MM.1S (cell line): ENCODE data around the gene UBE2E2.
A peak's percentile ranks its signal among the peaks of the same experiment; 100 is the strongest.

Experiments used
- DNase-seq: peaks from one replicate; pipeline ENCODE4 v3.0.0-alpha.2; 2015
- H2AFZ ChIP-seq: fragments of 300-600 bp; sonication (generic); 2 replicates; pipeline ENCODE4 v1.6.0; 2016; ENCODE audit warnings: antibody characterized with exemption, low read length
- H3F3A ChIP-seq: fragments of 300-600 bp; sonication (generic); 2 replicates; pipeline ENCODE4 v1.6.1; 2016; ENCODE audit warnings: mild to moderate bottlenecking, antibody characterized with exemption, low read length, moderate library complexity, mixed read lengths; ENCODE audit not compliant: insufficient read depth
- H3K27ac ChIP-seq: fragments of 300-600 bp; sonication (generic); 2 replicates; pipeline ENCODE4 v1.5.1; 2016; ENCODE audit warnings: mild to moderate bottlenecking, low read length
- H3K27me3 ChIP-seq: fragments of 300-600 bp; sonication (generic); replicated peaks from 2 replicates; pipeline ENCODE4 v1.6.0; 2016; ENCODE audit warnings: low read length; ENCODE audit not compliant: insufficient read depth
- H3K36me3 ChIP-seq: fragments of 300-600 bp; sonication (generic); replicated peaks from 2 replicates; pipeline ENCODE4 v1.6.1; 2016; ENCODE audit warnings: mild to moderate bottlenecking, low read length, mixed read lengths; ENCODE audit not compliant: insufficient read depth
- H3K4me1 ChIP-seq: fragments of 300-600 bp; sonication (generic); 2 replicates; pipeline ENCODE4 v1.6.1; 2016; ENCODE audit warnings: low read length, mixed read lengths
- H3K4me2 ChIP-seq: fragments of 300-600 bp; sonication (generic); 2 replicates; pipeline ENCODE4 v1.6.0; 2016; ENCODE audit warnings: low read depth, low read length
- H3K4me3 ChIP-seq: fragments of 300-600 bp; sonication (generic); 2 replicates; pipeline ENCODE4 v1.5.1; 2016; ENCODE audit warnings: low read length, mixed read lengths
- H3K79me2 ChIP-seq: fragments of 300-600 bp; sonication (generic); 2 replicates; pipeline ENCODE4 v1.6.1; 2016; ENCODE audit warnings: mixed run types, low read length, mixed read lengths
- H3K9ac ChIP-seq: fragments of 300-600 bp; sonication (generic); 2 replicates; pipeline ENCODE4 v1.6.1; 2016; ENCODE audit warnings: low read length, mixed read lengths
- H3K9me2 ChIP-seq: fragments of 300-600 bp; sonication (generic); replicated peaks from 2 replicates; pipeline ENCODE4 v1.6.1; 2016; ENCODE audit warnings: mild to moderate bottlenecking, low read length, mixed read lengths; ENCODE audit not compliant: insufficient read depth
- H3K9me3 ChIP-seq: fragments of 300-600 bp; sonication (generic); replicated peaks from 2 replicates; pipeline ENCODE4 v1.6.1; 2016; ENCODE audit warnings: mild to moderate bottlenecking, low read length, mixed read lengths; ENCODE audit not compliant: insufficient read depth
- H4K20me1 ChIP-seq: fragments of 300-600 bp; sonication (generic); 2 replicates; pipeline ENCODE4 v1.6.1; 2016; ENCODE audit warnings: mild to moderate bottlenecking, low read length, moderate library complexity, mixed read lengths; ENCODE audit not compliant: insufficient read depth
- CTCF ChIP-seq: fragments of 300-600 bp; sonication (generic); IDR thresholded peaks from 2 replicates; pipeline ENCODE4 v1.5.1; 2016; ENCODE audit warnings: antibody characterized with exemption, low read length, mixed read lengths
- EZH2 ChIP-seq: fragments of 300-600 bp; sonication (generic); optimal IDR thresholded peaks from 2 replicates; pipeline ENCODE3; 2017; ENCODE audit warnings: low read depth, mild to moderate bottlenecking, antibody characterized with exemption, low read length, mixed read lengths
- EZH2phosphoT487 ChIP-seq: fragments of 300-600 bp; sonication (generic); IDR thresholded peaks from 2 replicates; pipeline ENCODE4 v1.6.1; 2018; ENCODE audit warnings: antibody characterized with exemption, low read length

The UBE2E2 gene

GRCh38 chr3:23161308-23161707, 41.8 kb upstream of the UBE2E2 start:
- H3K4me1 ChIP-seq, result peaks cover 49% of the 10 kb centered on the region
- peak overlapping the region; percentile 53 for H3K9ac ChIP-seq
- no peaks in the 10 kb centered on the region for H3K79me2 ChIP-seq
- H4K20me1 ChIP-seq, result no peaks in the 10 kb centered on the region
- 0 out of 2 replicates have a peak overlapping the region, but pooled peaks have one; percentile 38 for H3K4me3 ChIP-seq
- no peaks in the 10 kb centered on the region for H3K27me3 ChIP-seq
- H3K4me2 ChIP-seq, result peak overlapping the region; percentile 67
- TF ChIP-seq EZH2phosphoT487, result no peak
- no peak for TF ChIP-seq CTCF
- TF ChIP-seq EZH2, result no peak
- H3K9me3 ChIP-seq, result no peaks in the 10 kb centered on the region
- peaks cover 25% of the 10 kb centered on the region for H3F3A ChIP-seq
- no peak for DNase-seq
- no peaks in the 10 kb centered on the region for H3K36me3 ChIP-seq
- no peaks in the 10 kb centered on the region for H3K9me2 ChIP-seq
- no peak overlapping the region for H2AFZ ChIP-seq
- H3K27ac ChIP-seq, result peak overlapping the region; percentile 94

- peak overlapping the region; percentile 94 for H3K27ac ChIP-seq
- peak overlapping the region; percentile 67 for H3K4me2 ChIP-seq
- H3K79me2 ChIP-seq, result no peaks in the 10 kb centered on the region
- H3K9ac ChIP-seq, result peak overlapping the region; percentile 67
- TF ChIP-seq EZH2phosphoT487 (no peak), EZH2 (no peak), CTCF (no peak)
- no peaks in the 10 kb centered on the region for H4K20me1 ChIP-seq
- H3F3A ChIP-seq, result peaks cover 25% of the 10 kb centered on the region
- 0 out of 2 replicates have a peak overlapping the region, but pooled peaks have one; percentile 2 for H2AFZ ChIP-seq
- H3K9me2 ChIP-seq, result no peaks in the 10 kb centered on the region
- peak overlapping the region; percentile 38; the same call in 1 of the 2 replicates for H3K4me3 ChIP-seq
- no peaks in the 10 kb centered on the region for H3K36me3 ChIP-seq
- peaks cover 56% of the 10 kb centered on the region for H3K4me1 ChIP-seq
- H3K27me3 ChIP-seq, result no peaks in the 10 kb centered on the region
- H3K9me3 ChIP-seq, result no peaks in the 10 kb centered on the region
- DNase-seq, result peak; percentile 98
These were observed 41.1 kb upstream of the UBE2E2 start for GRCh38 chr3:23161896-23162570.

- no peaks in the 10 kb centered on the region for H4K20me1 ChIP-seq
- H3K9ac ChIP-seq, result peak overlapping the region; percentile 67
- H3K4me2 ChIP-seq, result peak overlapping the region; percentile 60
- no peak for TF ChIP-seq EZH2
- no peak for TF ChIP-seq CTCF
- no peak for TF ChIP-seq EZH2phosphoT487
- no peak overlapping the region for H2AFZ ChIP-seq
- DNase-seq, result peak; percentile 88
- no peaks in the 10 kb centered on the region for H3K27me3 ChIP-seq
- no peaks in the 10 kb centered on the region for H3K9me2 ChIP-seq
- peak overlapping the region; percentile 28 for H3K4me3 ChIP-seq
- H3K36me3 ChIP-seq, result no peaks in the 10 kb centered on the region
- H3F3A ChIP-seq, result peaks cover 25% of the 10 kb centered on the region
- H3K79me2 ChIP-seq, result no peaks in the 10 kb centered on the region
- H3K27ac ChIP-seq, result peak overlapping the region; percentile 94
- peaks cover 66% of the 10 kb centered on the region for H3K4me1 ChIP-seq
- no peaks in the 10 kb centered on the region for H3K9me3 ChIP-seq
These were observed 40.2 kb upstream of the UBE2E2 start for GRCh38 chr3:23162934-23163333.
